ENCODE results near the gene GPR155.
"Not testable (repeated sequence)": the region's sequence is repeated elsewhere in the genome, so short reads cannot be mapped to it uniquely, and the experiment has no call there.

GRCh38 chr2:174489520-174489919 lies 2.7 kb upstream of the GPR155 start:
- not testable (repeated sequence) for TF ChIP-seq CTCF, POLR2AphosphoS5 (IDR thresholded peaks at IDR 0.05)

Measured in suprapubic skin (tissue), 3 donors.